ENCODE measurements around the gene POLDIP3. TPM values are rescaled to one million over a fixed set of nuclear protein-coding genes. Genes with fewer than 3 reads are reported as not detected.
"Not testable (repeated sequence)": the region's sequence is repeated elsewhere in the genome, so short reads cannot be mapped to it uniquely, and the experiment has no call there.

The POLDIP3 gene
- total and polyA plus RNA-seq, 7 donors = 25.8 to 45.9 (median 34.3) TPM

- Histone ChIP-seq H3K36me3 (no peaks in the 10 kb centered on the region), H3K9me3 (no peaks in the 10 kb centered on the region), H3K4me3 (no peak overlapping the region), H3K27ac (no peak overlapping the region), H3K27me3 (no peaks in the 10 kb centered on the region), H3K4me1 (peaks cover 0 to 16% (median 12%) of the 10 kb centered on the region in 4 donors)
- intact Hi-C loops (cut with DNase I) = no loop called here
- TF ChIP-seq POLR2AphosphoS5 (IDR thresholded peaks at IDR 0.05) = no peak
- TF ChIP-seq POLR2A (IDR thresholded peaks at IDR 0.05) = no peak
- TF ChIP-seq, protein P1, sequence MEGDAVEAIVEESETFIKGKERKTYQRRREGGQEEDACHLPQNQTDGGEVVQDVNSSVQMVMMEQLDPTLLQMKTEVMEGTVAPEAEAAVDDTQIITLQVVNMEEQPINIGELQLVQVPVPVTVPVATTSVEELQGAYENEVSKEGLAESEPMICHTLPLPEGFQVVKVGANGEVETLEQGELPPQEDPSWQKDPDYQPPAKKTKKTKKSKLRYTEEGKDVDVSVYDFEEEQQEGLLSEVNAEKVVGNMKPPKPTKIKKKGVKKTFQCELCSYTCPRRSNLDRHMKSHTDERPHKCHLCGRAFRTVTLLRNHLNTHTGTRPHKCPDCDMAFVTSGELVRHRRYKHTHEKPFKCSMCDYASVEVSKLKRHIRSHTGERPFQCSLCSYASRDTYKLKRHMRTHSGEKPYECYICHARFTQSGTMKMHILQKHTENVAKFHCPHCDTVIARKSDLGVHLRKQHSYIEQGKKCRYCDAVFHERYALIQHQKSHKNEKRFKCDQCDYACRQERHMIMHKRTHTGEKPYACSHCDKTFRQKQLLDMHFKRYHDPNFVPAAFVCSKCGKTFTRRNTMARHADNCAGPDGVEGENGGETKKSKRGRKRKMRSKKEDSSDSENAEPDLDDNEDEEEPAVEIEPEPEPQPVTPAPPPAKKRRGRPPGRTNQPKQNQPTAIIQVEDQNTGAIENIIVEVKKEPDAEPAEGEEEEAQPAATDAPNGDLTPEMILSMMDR (IDR thresholded peaks at IDR 0.05) = no peak
- TF ChIP-seq EP300 (IDR thresholded peaks at IDR 0.05) = no peak
- DNase-seq = no peak
- WGBS, 2 donors = 79 to 87% methylated on average over 11 of the region's 11 CpGs
Observed at GRCh38 chr22:42549331-42550060, 65.2 kb downstream of the POLDIP3 start.

GRCh38 chr22:42548597-42549330 is 65.9 kb downstream of the POLDIP3 start:
- 85 to 86% methylated on average over 19 of the region's 19 CpGs for WGBS, 2 donors
- Histone ChIP-seq H3K4me3 (no peak overlapping the region), H3K4me1 (peaks cover 0 to 9% (median 6%) of the 10 kb centered on the region in 4 donors), H3K27ac (no peak overlapping the region), H3K9me3 (no peaks in the 10 kb centered on the region), H3K36me3 (no peaks in the 10 kb centered on the region), H3K27me3 (no peaks in the 10 kb centered on the region)
- intact Hi-C loops (cut with DNase I) = no loop called here
- no peak for TF ChIP-seq POLR2A (IDR thresholded peaks at IDR 0.05)
- no peak for TF ChIP-seq EP300 (IDR thresholded peaks at IDR 0.05)
- TF ChIP-seq POLR2AphosphoS5 (IDR thresholded peaks at IDR 0.05) = no peak
- TF ChIP-seq, protein P1 (IDR thresholded peaks at IDR 0.05) = no peak
- no peak for DNase-seq

DNA sequence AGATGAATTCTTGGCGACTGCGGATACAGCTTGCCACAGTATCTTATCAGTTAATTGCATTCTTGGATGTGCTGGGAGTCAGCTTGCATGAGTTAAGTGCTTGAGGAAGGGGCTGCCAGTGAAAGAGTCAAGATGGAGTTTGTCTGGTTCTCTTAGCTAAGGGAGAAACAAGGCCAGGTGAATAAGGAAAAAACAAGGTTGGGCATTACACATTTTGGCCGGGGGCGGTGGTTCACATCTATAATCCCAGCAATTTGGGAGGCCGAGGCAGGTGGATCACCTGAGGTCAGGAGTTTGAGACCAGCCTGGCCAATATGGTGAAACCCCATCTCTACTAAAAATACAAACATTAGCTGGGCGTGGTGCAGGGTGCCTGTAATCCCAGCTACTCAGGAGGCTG is 66.6 kb downstream of the POLDIP3 start:
- H3K36me3 ChIP-seq; H3K27ac ChIP-seq; H3K4me3 ChIP-seq; DNase-seq; H3K27me3 ChIP-seq; H3K9me3 ChIP-seq; intact Hi-C loops (cut with DNase I); H3K4me1 ChIP-seq: not testable (repeated sequence)
- WGBS, 2 donors = 78 to 80% methylated on average over 6 of the region's 6 CpGs

GRCh38 chr22:42547562-42547961 is 67.1 kb downstream of the POLDIP3 start:
- no peak for TF ChIP-seq POLR2A (IDR thresholded peaks at IDR 0.05)
- no peak for TF ChIP-seq EP300 (IDR thresholded peaks at IDR 0.05)
- no peak for TF ChIP-seq POLR2AphosphoS5 (IDR thresholded peaks at IDR 0.05)
- TF ChIP-seq, protein P1 (IDR thresholded peaks at IDR 0.05) = no peak
- Histone ChIP-seq H3K4me1 (no peaks in the 10 kb centered on the region), H3K27me3 (no peaks in the 10 kb centered on the region), H3K36me3 (no peaks in the 10 kb centered on the region), H3K4me3 (no peak overlapping the region), H3K9me3 (no peaks in the 10 kb centered on the region), H3K27ac (no peak overlapping the region)
- DNase-seq = no peak
- intact Hi-C loops (cut with DNase I) = no loop called here
- 75 to 80% methylated on average over 9 of the region's 9 CpGs for WGBS, 2 donors

DNA sequence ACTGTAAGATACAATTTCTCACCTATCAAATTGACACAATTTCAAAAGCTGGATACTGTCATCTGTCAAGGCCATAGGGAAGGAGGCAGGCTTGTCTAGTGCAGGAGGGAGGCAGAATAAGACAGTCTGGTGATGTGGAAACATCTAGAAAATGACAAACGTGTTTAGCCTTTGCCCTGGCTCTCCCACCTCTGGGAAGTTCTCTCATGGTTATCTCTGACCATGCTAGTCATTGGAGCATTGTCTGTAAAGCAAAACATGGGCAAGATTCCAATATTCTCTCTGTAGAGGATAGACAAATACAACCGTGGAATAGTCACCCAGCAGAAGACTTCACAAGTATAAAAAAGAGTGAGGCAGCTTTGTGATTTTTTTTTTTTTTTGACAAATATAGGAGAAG is 70.0 kb downstream of the POLDIP3 start:
- H3K4me3 ChIP-seq = no peak overlapping the region
- no peaks in the 10 kb centered on the region for H3K9me3 ChIP-seq
- H3K27me3 ChIP-seq = no peaks in the 10 kb centered on the region
- TF ChIP-seq EP300 (IDR thresholded peaks at IDR 0.05) (no peak), POLR2AphosphoS5 (IDR thresholded peaks at IDR 0.05) (no peak), POLR2A (IDR thresholded peaks at IDR 0.05) (no peak)
- TF ChIP-seq, protein P1 (IDR thresholded peaks at IDR 0.05) = no peak
- 6 to 49% methylated on average over 2 of the region's 2 CpGs for WGBS, 2 donors
- intact Hi-C loops (cut with DNase I) = no loop called here
- no peak for DNase-seq
- H3K36me3 ChIP-seq = no peaks in the 10 kb centered on the region
- H3K27ac ChIP-seq = no peak overlapping the region
- no peaks in the 10 kb centered on the region for H3K4me1 ChIP-seq

All from sigmoid colon (tissue), 7 donors.